Hepatocyte (in vitro differentiated cells): ENCODE results near the gene SUMF1.

Source experiments
- EZH2phosphoT487 ChIP-seq: fragments of 200-600 bp; sonication (generic); IDR thresholded peaks from one replicate; pipeline ENCODE4 v1.6.1; 2018; ENCODE audit warnings: antibody characterized with exemption, mild to moderate bottlenecking, low read depth, moderate library complexity; ENCODE audit not compliant: unreplicated experiment, severe bottlenecking
- TF ChIP-seq, protein P1 (sequence below): fragments of 200-600 bp; sonication (generic); IDR thresholded peaks from 2 replicates; pipeline ENCODE4 v1.5.1; 2016; ENCODE audit warnings: antibody characterized with exemption, mild to moderate bottlenecking; ENCODE audit not compliant: poor library complexity

- TF ChIP-seq, protein P1, sequence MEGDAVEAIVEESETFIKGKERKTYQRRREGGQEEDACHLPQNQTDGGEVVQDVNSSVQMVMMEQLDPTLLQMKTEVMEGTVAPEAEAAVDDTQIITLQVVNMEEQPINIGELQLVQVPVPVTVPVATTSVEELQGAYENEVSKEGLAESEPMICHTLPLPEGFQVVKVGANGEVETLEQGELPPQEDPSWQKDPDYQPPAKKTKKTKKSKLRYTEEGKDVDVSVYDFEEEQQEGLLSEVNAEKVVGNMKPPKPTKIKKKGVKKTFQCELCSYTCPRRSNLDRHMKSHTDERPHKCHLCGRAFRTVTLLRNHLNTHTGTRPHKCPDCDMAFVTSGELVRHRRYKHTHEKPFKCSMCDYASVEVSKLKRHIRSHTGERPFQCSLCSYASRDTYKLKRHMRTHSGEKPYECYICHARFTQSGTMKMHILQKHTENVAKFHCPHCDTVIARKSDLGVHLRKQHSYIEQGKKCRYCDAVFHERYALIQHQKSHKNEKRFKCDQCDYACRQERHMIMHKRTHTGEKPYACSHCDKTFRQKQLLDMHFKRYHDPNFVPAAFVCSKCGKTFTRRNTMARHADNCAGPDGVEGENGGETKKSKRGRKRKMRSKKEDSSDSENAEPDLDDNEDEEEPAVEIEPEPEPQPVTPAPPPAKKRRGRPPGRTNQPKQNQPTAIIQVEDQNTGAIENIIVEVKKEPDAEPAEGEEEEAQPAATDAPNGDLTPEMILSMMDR = no peak
- no peak for TF ChIP-seq EZH2phosphoT487
These were observed 127.0 kb downstream of the SUMF1 start for GRCh38 chr3:4340077-4340410.
